ENCODE results near the gene AGBL5. TPM values are rescaled to one million over a fixed set of nuclear protein-coding genes. Genes with fewer than 3 reads are reported as not detected.

AGBL5 gene
- total and polyA plus RNA-seq, 9 of the 15 experiments (the other 6 are each of a cell fraction or from before 2014, with no cell fraction given) = 3.3 to 52.7 (median 26.2) TPM

- TF ChIP-seq DIDO1 (tag; IDR thresholded peaks at IDR 0.05; ENCODE audit: low read depth) = no peak
- TF ChIP-seq ETS2 (tag; IDR thresholded peaks at IDR 0.05; ENCODE audit: borderline replicate concordance, poor library complexity, severe bottlenecking) = no peak
- TF ChIP-seq ZNF780A (CRISPR knock-in tag; IDR thresholded peaks at IDR 0.05) = no peak
- no peak for TF ChIP-seq MECOM (CRISPR knock-in tag; IDR thresholded peaks at IDR 0.05)
- TF ChIP-seq ELF1 (tag; IDR thresholded peaks at IDR 0.05) = no peak
- no peak for TF ChIP-seq HMGXB4 (CRISPR knock-in tag; IDR thresholded peaks at IDR 0.05)
- peak; percentile 33; the same call in 1 of the 2 replicates for TF ChIP-seq ARID1B (IDR thresholded peaks at IDR 0.05)
- TF ChIP-seq SMAD1 (IDR thresholded peaks at IDR 0.05; ENCODE audit: low read depth, low read length, partially characterized antibody) = no peak
- no peak for TF ChIP-seq PTBP1 (IDR thresholded peaks at IDR 0.05; ENCODE audit: low read depth, low read length)
- no peak for TF ChIP-seq ZNF518B (CRISPR knock-in tag; IDR thresholded peaks at IDR 0.05)
- no peak for TF ChIP-seq RNF219 (CRISPR knock-in tag; IDR thresholded peaks at IDR 0.05)
- TF ChIP-seq ELF2 (CRISPR knock-in tag; IDR thresholded peaks at IDR 0.05) = no peak
- no peak for TF ChIP-seq ZSCAN29 (IDR thresholded peaks at IDR 0.05)
- no peak for TF ChIP-seq RAD21 (CRISPR knock-in tag; conservative IDR thresholded peaks at IDR 0.05 in 1 of 2, IDR thresholded peaks at IDR 0.05 in 1 of 2)
- no peak for TF ChIP-seq BRCA1 (IDR thresholded peaks at IDR 0.05)
- 0 out of 2 replicates have a peak, but pooled peaks have one; percentile 48 for TF ChIP-seq BRCA1 (CRISPR knock-in tag; IDR thresholded peaks at IDR 0.05)
- no peak for TF ChIP-seq MLX (CRISPR knock-in tag; conservative IDR thresholded peaks at IDR 0.05)
- TF ChIP-seq ZNF551 (CRISPR knock-in tag; IDR thresholded peaks at IDR 0.05) = no peak
- TF ChIP-seq POLR2G (IDR thresholded peaks at IDR 0.05; ENCODE audit: low read depth, low read length) = no peak
These were observed 20.7 kb downstream of the AGBL5 start (continued) for GRCh38 chr2:27071990-27072830.
